WTC11 (cell line): ENCODE data around the gene ACOXL. TPM values are rescaled to one million over a fixed set of nuclear protein-coding genes. Genes with fewer than 3 reads are reported as not detected.

Experiments
- ATAC-seq: fragments of 200-7000 bp; cut with Tn5 transposase; 2 replicates; pipeline ENCODE4 v1.10.0; 2021; ENCODE audit warnings: mild to moderate bottlenecking, moderate library complexity
- CTCF ChIA-PET: fragments of 300-600 bp; sonication (Branson Sonifier 250); formaldehyde crosslinking; loops from one replicate; lab custom pipeline; 2021; ENCODE audit warnings: antibody characterized with exemption; lab: Charles Lee
- POLR2A ChIA-PET: fragments of 350-600 bp; sonication (Branson Sonifier 250); formaldehyde crosslinking; loops from one replicate; lab custom pipeline; 2021; ENCODE audit warnings: antibody characterized with exemption; lab: Charles Lee
- DNase-seq: peaks from one replicate; pipeline ENCODE4 v3.0.0; 2021; ENCODE audit warnings: low spot score
- H3K27ac Mint-ChIP-seq: 2 replicates; pipeline ENCODE4 v1.8.0; 2021; ENCODE audit warnings: mixed read lengths
- H3K27me3 Mint-ChIP-seq: 2 replicates; pipeline ENCODE4 v1.8.0; 2021; ENCODE audit warnings: low read depth, mild to moderate bottlenecking, moderate library complexity, mixed read lengths
- H3K36me3 Mint-ChIP-seq: 2 replicates; pipeline ENCODE4 v1.8.0; 2021; ENCODE audit warnings: mixed read lengths
- H3K4me1 Mint-ChIP-seq: 2 replicates; pipeline ENCODE4 v1.8.0; 2022; ENCODE audit warnings: mixed read lengths
- H3K4me3 Mint-ChIP-seq: 2 replicates; pipeline ENCODE4 v1.8.0; 2021; ENCODE audit warnings: mild to moderate bottlenecking, moderate library complexity, mixed read lengths
- H3K9me3 Mint-ChIP-seq: 2 replicates; pipeline ENCODE4 v1.8.0; 2021; ENCODE audit warnings: mixed read lengths
- CREM ChIP-seq: sonication (generic); formaldehyde crosslinking; IDR thresholded peaks from 2 replicates; pipeline ENCODE4 v1.8.1; 2022; ENCODE audit warnings: mild to moderate bottlenecking, missing genetic modification reagents, moderate library complexity
- ESRRA ChIP-seq: sonication (generic); formaldehyde crosslinking; IDR thresholded peaks from 2 replicates; pipeline ENCODE4 v1.8.1; 2022; ENCODE audit warnings: mild to moderate bottlenecking, missing genetic modification reagents, borderline replicate concordance
- FOXP1 ChIP-seq: sonication (generic); formaldehyde crosslinking; IDR thresholded peaks from 2 replicates; pipeline ENCODE4 v1.8.0; 2022; ENCODE audit warnings: missing genetic modification reagents, mild to moderate bottlenecking, moderate library complexity, borderline replicate concordance
- GABPB1 ChIP-seq: sonication (generic); formaldehyde crosslinking; IDR thresholded peaks from 2 replicates; pipeline ENCODE4 v1.8.1; 2023; ENCODE audit warnings: mild to moderate bottlenecking, missing genetic modification reagents
- NR1H2 ChIP-seq: sonication (generic); formaldehyde crosslinking; IDR thresholded peaks from 2 replicates; pipeline ENCODE4 v1.9.0; 2021; ENCODE audit warnings: mild to moderate bottlenecking, moderate library complexity, missing genetic modification reagents
- ZNF219 ChIP-seq: sonication (generic); formaldehyde crosslinking; IDR thresholded peaks from 2 replicates; pipeline ENCODE4 v1.8.0; 2023; ENCODE audit warnings: missing genetic modification reagents, mild to moderate bottlenecking, borderline replicate concordance
- total RNA-seq: library from RNA; stranded (reverse); gene quantifications from 3 replicates; pipeline ENCODE4 v1.2.3, GENCODE V29; 2021
- TF ChIP-seq, protein P1 (sequence below): fragments of 250-450 bp; sonication (Bioruptor Pico); IDR thresholded peaks from 2 replicates; pipeline ENCODE4 v2.1.2; 2022; ENCODE audit warnings: mild to moderate bottlenecking, moderate library complexity
- TF ChIP-seq, protein P2 (sequence below): sonication (generic); formaldehyde crosslinking; IDR thresholded peaks from 2 replicates; pipeline ENCODE4 v1.8.0; 2022; ENCODE audit warnings: mild to moderate bottlenecking, missing genetic modification reagents
- TF ChIP-seq, protein P3 (sequence below): fragments of 250-450 bp; sonication (Bioruptor Pico); conservative IDR thresholded peaks from 2 replicates; pipeline ENCODE4 v1.9.0; 2021; ENCODE audit warnings: mild to moderate bottlenecking
- TF ChIP-seq, protein P4 (sequence below): sonication (generic); formaldehyde crosslinking; IDR thresholded peaks from 2 replicates; pipeline ENCODE4 v1.8.1; 2022; ENCODE audit warnings: low read depth, missing genetic modification reagents, borderline replicate concordance

ACOXL gene
- total RNA-seq, 1 experiment from 2014 or later: 14.9 TPM

DNA sequence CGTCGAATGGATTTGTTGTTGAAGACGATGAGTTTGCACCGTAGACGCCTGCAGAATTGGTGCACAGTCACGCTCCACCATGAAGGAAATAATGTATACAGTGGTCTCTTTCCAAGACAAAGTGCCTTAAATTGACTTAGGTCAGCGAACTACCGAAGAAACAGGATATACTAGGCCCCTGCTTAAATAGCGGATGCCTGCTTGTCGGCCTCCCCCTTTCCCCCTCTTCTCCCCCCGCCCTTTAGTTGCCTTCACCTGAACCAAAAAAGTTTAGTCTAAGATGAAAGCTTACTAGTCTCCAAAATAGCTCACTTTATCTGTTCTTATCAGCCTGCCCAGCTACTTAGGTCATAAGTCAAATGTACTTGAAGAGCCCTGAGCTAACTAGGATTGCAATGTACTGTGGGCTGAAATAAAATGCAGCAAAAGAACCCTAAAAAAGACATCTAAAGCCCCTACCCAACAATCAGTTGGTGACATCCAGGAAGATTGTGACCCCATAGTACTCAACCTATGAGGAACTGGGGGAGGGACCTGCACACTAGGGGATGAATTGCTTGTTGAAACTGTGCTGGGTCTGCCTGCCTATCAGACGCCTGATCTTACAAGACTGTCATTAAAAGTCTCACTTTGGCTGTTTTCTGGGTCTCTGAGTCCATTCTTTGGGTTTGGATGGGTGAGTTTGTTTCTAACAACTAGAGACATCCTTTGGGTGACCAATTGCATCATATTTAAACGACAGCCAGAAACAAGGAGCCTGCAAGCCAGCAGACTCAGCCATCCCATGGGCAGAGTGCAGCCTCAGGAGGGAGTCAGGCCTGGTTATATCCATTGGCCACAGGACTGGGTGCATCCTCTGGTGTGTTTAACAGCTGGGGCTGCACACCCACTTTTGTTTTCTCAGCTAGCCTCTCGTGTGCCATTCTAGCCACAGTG is 14.5 kb downstream of the ACOXL start:
- peaks cover 63% of the 10 kb centered on the region for H3K4me1 Mint-ChIP-seq
- no peaks in the 10 kb centered on the region for H3K27me3 Mint-ChIP-seq
- CTCF ChIA-PET: interaction anchor here (1.6 kb wide), 1 partner anchor 8 kb away, joined by 6 read pairs; no protein-coding TSS in a partner anchor
- H3K4me3 Mint-ChIP-seq: no peak overlapping the region
- POLR2A ChIA-PET: no interaction called here
- DNase-seq (no peak), ATAC-seq (no peak)
- no peaks in the 10 kb centered on the region for H3K9me3 Mint-ChIP-seq
- H3K36me3 Mint-ChIP-seq: no peaks in the 10 kb centered on the region
- TF ChIP-seq NR1H2 (CRISPR knock-in tag): no peak
- TF ChIP-seq, protein P1, sequence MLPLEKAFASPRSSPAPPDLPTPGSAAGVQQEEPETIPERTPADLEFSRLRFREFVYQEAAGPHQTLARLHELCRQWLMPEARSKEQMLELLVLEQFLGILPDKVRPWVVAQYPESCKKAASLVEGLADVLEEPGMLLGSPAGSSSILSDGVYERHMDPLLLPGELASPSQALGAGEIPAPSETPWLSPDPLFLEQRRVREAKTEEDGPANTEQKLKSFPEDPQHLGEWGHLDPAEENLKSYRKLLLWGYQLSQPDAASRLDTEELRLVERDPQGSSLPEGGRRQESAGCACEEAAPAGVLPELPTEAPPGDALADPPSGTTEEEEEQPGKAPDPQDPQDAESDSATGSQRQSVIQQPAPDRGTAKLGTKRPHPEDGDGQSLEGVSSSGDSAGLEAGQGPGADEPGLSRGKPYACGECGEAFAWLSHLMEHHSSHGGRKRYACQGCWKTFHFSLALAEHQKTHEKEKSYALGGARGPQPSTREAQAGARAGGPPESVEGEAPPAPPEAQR: no peak
- no peak for TF ChIP-seq ZNF219 (CRISPR knock-in tag)
- TF ChIP-seq, protein P2, sequence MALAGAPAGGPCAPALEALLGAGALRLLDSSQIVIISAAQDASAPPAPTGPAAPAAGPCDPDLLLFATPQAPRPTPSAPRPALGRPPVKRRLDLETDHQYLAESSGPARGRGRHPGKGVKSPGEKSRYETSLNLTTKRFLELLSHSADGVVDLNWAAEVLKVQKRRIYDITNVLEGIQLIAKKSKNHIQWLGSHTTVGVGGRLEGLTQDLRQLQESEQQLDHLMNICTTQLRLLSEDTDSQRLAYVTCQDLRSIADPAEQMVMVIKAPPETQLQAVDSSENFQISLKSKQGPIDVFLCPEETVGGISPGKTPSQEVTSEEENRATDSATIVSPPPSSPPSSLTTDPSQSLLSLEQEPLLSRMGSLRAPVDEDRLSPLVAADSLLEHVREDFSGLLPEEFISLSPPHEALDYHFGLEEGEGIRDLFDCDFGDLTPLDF: no peak
- TF ChIP-seq GABPB1 (CRISPR knock-in tag): no peak
- TF ChIP-seq FOXP1 (CRISPR knock-in tag): no peak
- H3K27ac Mint-ChIP-seq: no peak overlapping the region

DNA sequence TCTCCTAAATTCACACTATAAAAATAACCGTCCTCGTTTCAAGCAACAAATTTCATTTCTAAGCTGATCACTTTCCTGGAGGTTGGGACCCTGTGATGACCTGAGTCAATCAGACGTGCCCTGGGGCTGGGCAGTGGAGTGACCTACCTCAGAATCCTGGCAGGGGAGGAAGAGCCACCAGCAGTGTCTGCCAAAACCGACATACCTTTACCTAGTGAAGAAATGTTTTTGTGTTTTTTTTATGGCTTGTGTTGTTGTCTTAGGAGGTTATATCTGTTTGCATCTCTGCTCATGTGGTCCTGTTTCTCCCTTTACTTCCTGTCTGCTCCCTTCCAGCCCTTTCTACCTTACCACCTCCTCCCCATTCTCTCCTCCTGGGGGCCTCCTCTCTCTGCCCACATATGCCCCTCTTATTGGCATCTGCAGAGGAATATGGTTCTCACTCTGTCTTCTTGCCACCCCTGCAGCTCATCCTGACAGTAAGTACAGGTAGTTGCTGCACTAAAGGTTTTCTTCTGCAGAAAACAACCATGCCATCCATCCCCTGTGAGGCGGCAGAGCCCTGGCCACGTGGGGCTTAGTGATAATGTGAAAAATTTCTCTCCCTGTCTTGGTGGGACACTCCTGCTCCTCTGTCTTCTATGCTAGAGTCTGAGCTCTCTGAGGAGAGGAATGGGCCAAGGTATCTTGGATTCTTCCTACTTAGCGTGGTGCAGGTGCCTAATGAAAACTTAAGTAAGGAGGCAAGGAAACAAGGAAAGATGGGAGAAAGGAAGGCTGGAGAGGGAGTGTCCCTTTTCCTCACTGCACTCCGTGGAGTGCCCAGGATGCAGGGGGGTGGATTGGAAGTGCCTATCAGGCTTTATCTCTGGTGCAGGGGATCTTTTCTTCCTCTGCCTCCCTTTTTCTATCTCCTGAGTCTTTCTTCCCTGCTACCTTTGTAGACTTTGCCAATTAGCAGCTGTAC is 15.4 kb downstream of the ACOXL start:
- Mint-ChIP-seq H3K4me1 (peaks cover 60% of the 10 kb centered on the region), H3K4me3 (no peak overlapping the region), H3K27ac (0 out of 2 replicates have a peak overlapping the region, but pooled peaks have one; percentile 40), H3K27me3 (no peaks in the 10 kb centered on the region), H3K9me3 (no peaks in the 10 kb centered on the region), H3K36me3 (no peaks in the 10 kb centered on the region)
- ChIA-PET POLR2A (no interaction called here), CTCF (interaction anchor here (1.2 kb wide), 1 partner anchor 69 kb away, joined by 3 read pairs; no protein-coding TSS in a partner anchor)
- DNase-seq (no peak), ATAC-seq (peak; percentile 16; the same call in 1 of the 2 replicates)
- TF ChIP-seq CREM (CRISPR knock-in tag): no peak
- no peak for TF ChIP-seq ZNF219 (CRISPR knock-in tag)
- TF ChIP-seq, protein P3, sequence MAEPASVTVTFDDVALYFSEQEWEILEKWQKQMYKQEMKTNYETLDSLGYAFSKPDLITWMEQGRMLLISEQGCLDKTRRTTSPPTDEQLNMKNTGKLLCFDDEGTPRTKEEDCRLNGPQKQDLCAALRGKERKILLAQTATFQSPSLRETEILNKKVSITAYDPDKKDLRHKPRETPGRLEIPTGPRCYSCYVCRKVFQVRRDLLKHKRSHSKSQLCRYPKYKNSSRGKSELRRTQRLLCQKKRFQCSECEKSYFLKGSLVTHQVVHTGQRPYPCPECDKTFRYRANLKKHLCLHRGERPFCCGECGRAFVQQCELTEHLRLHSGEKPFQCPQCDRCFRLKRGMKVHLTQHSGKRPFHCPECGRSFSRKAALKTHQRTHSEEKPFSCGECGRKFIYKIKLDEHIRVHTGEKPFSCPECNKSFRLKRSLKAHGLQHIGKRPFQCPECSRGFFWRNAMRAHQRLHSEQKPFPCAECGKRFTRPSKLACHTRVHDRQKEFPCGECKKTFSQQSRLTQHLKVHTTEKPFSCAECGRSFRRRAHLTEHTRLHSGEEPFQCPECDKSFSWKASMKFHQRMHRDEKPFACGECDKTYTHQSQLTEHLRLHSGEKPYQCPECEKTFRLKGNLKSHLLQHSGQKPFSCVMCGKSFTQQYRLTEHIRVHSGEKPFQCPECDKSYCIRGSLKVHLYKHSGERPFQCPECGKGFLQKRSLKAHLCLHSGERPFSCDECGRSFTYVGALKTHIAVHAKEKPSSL (CRISPR knock-in tag): no peak
- no peak for TF ChIP-seq ESRRA (CRISPR knock-in tag)
- TF ChIP-seq, all 79 proteins: peak for 0

DNA sequence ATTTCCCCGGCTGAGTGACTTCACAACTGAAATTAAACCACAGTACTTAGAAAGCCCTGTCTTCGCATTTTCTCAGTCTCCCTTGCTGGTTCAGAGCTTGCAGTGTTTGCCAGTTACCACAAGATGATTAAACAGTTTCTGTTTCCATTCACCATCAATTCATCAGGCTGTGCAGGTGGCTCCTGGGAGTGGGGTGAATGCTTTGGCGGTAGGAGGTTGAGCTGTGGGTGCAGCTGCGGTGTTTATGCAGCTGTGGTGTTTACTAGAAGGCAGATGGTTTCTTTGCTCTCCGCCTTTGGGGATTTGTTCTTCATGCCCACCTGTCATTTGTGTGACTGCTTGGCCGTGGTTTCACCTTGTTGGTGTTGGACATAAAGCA is 16.1 kb downstream of the ACOXL start:
- ATAC-seq (peak; percentile 17; the same call in 1 of the 2 replicates), DNase-seq (no peak)
- ChIA-PET POLR2A (interaction anchor here (0.6 kb wide), 1 partner anchor 55 kb away, joined by 4 read pairs; no protein-coding TSS in a partner anchor), CTCF (interaction anchor here (1.2 kb wide), 1 partner anchor 69 kb away, joined by 3 read pairs; no protein-coding TSS in a partner anchor)
- Mint-ChIP-seq H3K4me3 (no peak overlapping the region), H3K27ac (no peak overlapping the region), H3K4me1 (peaks cover 64% of the 10 kb centered on the region), H3K9me3 (no peaks in the 10 kb centered on the region), H3K36me3 (no peaks in the 10 kb centered on the region), H3K27me3 (no peaks in the 10 kb centered on the region)
- TF ChIP-seq, protein P4, sequence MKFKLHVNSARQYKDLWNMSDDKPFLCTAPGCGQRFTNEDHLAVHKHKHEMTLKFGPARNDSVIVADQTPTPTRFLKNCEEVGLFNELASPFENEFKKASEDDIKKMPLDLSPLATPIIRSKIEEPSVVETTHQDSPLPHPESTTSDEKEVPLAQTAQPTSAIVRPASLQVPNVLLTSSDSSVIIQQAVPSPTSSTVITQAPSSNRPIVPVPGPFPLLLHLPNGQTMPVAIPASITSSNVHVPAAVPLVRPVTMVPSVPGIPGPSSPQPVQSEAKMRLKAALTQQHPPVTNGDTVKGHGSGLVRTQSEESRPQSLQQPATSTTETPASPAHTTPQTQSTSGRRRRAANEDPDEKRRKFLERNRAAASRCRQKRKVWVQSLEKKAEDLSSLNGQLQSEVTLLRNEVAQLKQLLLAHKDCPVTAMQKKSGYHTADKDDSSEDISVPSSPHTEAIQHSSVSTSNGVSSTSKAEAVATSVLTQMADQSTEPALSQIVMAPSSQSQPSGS (CRISPR knock-in tag): no peak
